Right lobe of liver (tissue), 6 donors: ENCODE results near the gene FILIP1. TPM values are rescaled to one million over a fixed set of nuclear protein-coding genes. Genes with fewer than 3 reads are reported as not detected.
A peak's percentile ranks its signal among the peaks of the same experiment; 100 is the strongest.

ENCODE experiments used
- ATAC-seq, 4 donors: fragments of 200-7000 bp; cut with Tn5 transposase; one replicate each; pipeline ENCODE4 v1.9.1; 2020; ENCODE audit warnings: mild to moderate bottlenecking in 4 of 4, moderate library complexity in 4 of 4
- DNase-seq, 3 donors: peaks; one replicate each; pipeline ENCODE4 v3.0.0-alpha.2; 2020
- H3K27ac ChIP-seq, 3 donors: fragments of 200-600 bp; one replicate each; pipeline ENCODE4 v1.8.0; 2022
- H3K27me3 ChIP-seq, 2 donors: fragments of 200-600 bp; one replicate each; pipeline ENCODE4 v1.8.0; 2022
- H3K36me3 ChIP-seq, 4 donors: fragments of 200-600 bp; sonication (generic) in 1 of 4; one replicate each; pipeline versions ENCODE4 v1.5.1 to v1.8.0; 2017 to 2022; ENCODE audit warnings: control low read depth in 1 of 4
- H3K4me1 ChIP-seq, 4 donors: fragments of 200-600 bp; sonication (generic) in 1 of 4; one replicate each; pipeline versions ENCODE4 v1.5.1 to v1.8.0; 2017 to 2022; ENCODE audit warnings: control low read depth in 1 of 4
- H3K4me3 ChIP-seq, 3 donors: fragments of 200-600 bp; one replicate each; pipeline ENCODE4 v1.8.0; 2022
- H3K9me3 ChIP-seq, 4 donors: fragments of 200-600 bp; sonication (generic) in 1 of 4; one replicate each; pipeline versions ENCODE4 v1.5.1 to v1.8.0; 2017 to 2022; ENCODE audit warnings: control low read depth in 1 of 4
- POLR2A ChIP-seq: fragments of 450-650 bp; IDR thresholded peaks from one replicate; pipeline ENCODE4 v1.6.1; 2017; ENCODE audit warnings: antibody characterized with exemption, mild to moderate bottlenecking
- WGBS: methylation state at CpG from one replicate; pipeline ENCODE4 v1.1.6; 2018; ENCODE audit warnings: low coverage, low lambda C conversion rate; ENCODE audit not compliant: insufficient coverage; ENCODE audit errors: missing lambda C conversion rate; 5-methylcytosine and 5-hydroxymethylcytosine counted together
- intact Hi-C, 2 donors: fragments of 100-400 bp; cut with DNase I; formaldehyde crosslinking; loops; one replicate each; pipeline versions ENCODE4 v1.11.2 to v1.14.1; 2022
- long read RNA-seq: library from polyadenylated mRNA; unstranded; transcript quantifications from one replicate; pipeline ENCODE4 v2.0.0, GENCODE V29; 2019
- total RNA-seq, 6 experiments: library from RNA; depleted of rRNA in 2 of 6; stranded (reverse); fragments of >200 nt in 2 of 6; fragmentation: NEBNext Ultra II Directional in 3 of 6; extraction: Animal tissue kit (Norgen Biotek cat#: 25700) in 3 of 6; gene quantifications; one replicate each; pipeline versions ENCODE4 v1.1.0 to v1.2.4, GENCODE V29; 2016 to 2023
- TF ChIP-seq, protein P1 (sequence below), 4 donors: fragments of 200-600 bp in 3 of 4; fragments of 450-650 bp in 1 of 4; IDR thresholded peaks; one replicate each; pipeline versions ENCODE4 v1.5.1 to v1.8.0; 2016 to 2022; ENCODE audit warnings: antibody characterized with exemption in 4 of 4, mild to moderate bottlenecking in 2 of 4
- donor health status: DM: no; HTN: yes; CAD: no.
- donor health status: DM: no; HTN: no; CAD: no.
- donor health status: DM: no; HTN: no; CAD: no.
- donor health status: DM: no; HTN: yes; CAD: no.
- donor health status: DM: no; HTN: yes; CAD: no.

The FILIP1 gene, protein sequence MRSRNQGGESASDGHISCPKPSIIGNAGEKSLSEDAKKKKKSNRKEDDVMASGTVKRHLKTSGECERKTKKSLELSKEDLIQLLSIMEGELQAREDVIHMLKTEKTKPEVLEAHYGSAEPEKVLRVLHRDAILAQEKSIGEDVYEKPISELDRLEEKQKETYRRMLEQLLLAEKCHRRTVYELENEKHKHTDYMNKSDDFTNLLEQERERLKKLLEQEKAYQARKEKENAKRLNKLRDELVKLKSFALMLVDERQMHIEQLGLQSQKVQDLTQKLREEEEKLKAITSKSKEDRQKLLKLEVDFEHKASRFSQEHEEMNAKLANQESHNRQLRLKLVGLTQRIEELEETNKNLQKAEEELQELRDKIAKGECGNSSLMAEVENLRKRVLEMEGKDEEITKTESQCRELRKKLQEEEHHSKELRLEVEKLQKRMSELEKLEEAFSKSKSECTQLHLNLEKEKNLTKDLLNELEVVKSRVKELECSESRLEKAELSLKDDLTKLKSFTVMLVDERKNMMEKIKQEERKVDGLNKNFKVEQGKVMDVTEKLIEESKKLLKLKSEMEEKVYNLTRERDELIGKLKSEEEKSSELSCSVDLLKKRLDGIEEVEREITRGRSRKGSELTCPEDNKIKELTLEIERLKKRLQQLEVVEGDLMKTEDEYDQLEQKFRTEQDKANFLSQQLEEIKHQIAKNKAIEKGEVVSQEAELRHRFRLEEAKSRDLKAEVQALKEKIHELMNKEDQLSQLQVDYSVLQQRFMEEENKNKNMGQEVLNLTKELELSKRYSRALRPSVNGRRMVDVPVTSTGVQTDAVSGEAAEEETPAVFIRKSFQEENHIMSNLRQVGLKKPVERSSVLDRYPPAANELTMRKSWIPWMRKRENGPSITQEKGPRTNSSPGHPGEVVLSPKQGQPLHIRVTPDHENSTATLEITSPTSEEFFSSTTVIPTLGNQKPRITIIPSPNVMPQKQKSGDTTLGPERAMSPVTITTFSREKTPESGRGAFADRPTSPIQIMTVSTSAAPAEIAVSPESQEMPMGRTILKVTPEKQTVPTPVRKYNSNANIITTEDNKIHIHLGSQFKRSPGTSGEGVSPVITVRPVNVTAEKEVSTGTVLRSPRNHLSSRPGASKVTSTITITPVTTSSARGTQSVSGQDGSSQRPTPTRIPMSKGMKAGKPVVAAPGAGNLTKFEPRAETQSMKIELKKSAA (N-terminal part only)
- 1 to 10 TPM in 5 of 6 experiments, under 1 TPM in 1; 0.95 to 2.2 (median 1.6) TPM for total RNA-seq
- long read RNA-seq, result 0 reads

DNA sequence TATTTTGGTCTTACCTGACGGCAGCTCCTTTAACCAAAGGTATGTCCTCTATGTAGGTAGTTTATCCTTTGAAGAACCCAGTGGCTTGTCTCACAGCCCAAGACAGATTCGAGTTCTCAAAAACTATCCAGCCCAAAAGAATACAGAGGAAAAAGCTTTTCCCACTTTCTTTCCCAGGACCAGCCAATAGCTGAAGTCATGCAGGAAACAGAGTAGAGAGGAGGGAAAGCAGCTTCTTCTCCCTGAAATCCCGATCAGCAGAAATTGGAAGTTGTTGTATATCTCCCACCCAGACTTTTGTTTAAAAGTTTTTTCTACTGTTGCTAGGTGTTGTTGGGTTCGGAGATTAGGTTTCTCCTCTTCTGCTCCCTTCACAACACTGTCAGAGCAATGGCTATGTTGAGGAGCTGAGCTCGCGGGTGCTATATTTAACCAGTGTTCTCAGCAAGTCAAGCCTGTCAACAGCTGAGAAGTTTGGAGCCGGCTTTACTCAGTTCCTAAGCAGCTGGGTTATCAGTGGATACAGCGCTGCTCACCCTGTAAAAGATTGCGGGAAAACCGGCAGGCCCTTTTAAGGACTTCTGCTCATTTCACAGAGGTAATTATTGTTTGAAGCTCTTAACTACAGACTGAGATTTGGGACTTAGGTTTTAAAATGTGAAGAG lies at the start of gene FILIP1:
TSS of gene FILIP1 (minus strand) at position 401 of the 665 bp plus-strand sequence. CDS start 78,828 bp downstream, outside the sequence.
- intact Hi-C loops, result no loop called here
- Histone ChIP-seq H3K4me1 (no peaks in the 10 kb centered on the region), H3K9me3 (no peaks in the 10 kb centered on the region), H3K36me3 (no peaks in the 10 kb centered on the region), H3K27me3 (no peaks in the 10 kb centered on the region), H3K27ac (peak within 1 kb of the TSS; percentile 29 to 45 (median 43)), H3K4me3 (peak within 1 kb of the TSS; percentile 10 to 27 (median 12))
- ATAC-seq, result peak; percentile 68 to 80 (median 70)
- no peak for DNase-seq
- WGBS, result 18% methylated on average over 10 of the region's 10 CpGs
- TF ChIP-seq POLR2A, result no peak
- TF ChIP-seq, protein P1, sequence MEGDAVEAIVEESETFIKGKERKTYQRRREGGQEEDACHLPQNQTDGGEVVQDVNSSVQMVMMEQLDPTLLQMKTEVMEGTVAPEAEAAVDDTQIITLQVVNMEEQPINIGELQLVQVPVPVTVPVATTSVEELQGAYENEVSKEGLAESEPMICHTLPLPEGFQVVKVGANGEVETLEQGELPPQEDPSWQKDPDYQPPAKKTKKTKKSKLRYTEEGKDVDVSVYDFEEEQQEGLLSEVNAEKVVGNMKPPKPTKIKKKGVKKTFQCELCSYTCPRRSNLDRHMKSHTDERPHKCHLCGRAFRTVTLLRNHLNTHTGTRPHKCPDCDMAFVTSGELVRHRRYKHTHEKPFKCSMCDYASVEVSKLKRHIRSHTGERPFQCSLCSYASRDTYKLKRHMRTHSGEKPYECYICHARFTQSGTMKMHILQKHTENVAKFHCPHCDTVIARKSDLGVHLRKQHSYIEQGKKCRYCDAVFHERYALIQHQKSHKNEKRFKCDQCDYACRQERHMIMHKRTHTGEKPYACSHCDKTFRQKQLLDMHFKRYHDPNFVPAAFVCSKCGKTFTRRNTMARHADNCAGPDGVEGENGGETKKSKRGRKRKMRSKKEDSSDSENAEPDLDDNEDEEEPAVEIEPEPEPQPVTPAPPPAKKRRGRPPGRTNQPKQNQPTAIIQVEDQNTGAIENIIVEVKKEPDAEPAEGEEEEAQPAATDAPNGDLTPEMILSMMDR (IDR thresholded peaks at IDR 0.05), result no peak

DNA sequence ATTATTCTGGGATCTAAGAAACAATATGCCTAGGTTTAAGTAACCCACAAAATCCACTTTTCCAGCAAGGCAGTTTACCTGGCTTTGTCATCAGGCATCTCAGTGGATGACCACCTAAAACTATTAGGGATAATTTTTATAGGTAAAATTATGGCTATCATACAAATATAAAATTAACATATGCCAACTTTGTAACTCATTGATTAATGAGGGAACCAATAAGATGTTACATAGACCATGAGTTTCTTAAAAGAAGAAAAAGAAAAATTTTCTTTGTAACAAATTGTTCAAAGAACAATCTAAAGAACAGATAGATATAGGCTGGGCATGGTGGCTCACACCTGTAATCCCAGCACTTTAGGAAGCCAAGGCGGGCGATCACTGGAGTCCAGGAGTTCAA lies 49.7 kb upstream of the FILIP1 start:
- Histone ChIP-seq H3K9me3 (no peaks in the 10 kb centered on the region), H3K27ac (no peak overlapping the region), H3K4me1 (no peaks in the 10 kb centered on the region), H3K27me3 (no peaks in the 10 kb centered on the region), H3K4me3 (no peak overlapping the region), H3K36me3 (no peaks in the 10 kb centered on the region)
- DNase-seq (no peak), ATAC-seq (no peak)
- intact Hi-C loops, result no loop called here
- WGBS, result 35% methylated on average over 2 of the region's 2 CpGs
- no peak for TF ChIP-seq POLR2A
- TF ChIP-seq, protein P1 (IDR thresholded peaks at IDR 0.05), result no peak

DNA sequence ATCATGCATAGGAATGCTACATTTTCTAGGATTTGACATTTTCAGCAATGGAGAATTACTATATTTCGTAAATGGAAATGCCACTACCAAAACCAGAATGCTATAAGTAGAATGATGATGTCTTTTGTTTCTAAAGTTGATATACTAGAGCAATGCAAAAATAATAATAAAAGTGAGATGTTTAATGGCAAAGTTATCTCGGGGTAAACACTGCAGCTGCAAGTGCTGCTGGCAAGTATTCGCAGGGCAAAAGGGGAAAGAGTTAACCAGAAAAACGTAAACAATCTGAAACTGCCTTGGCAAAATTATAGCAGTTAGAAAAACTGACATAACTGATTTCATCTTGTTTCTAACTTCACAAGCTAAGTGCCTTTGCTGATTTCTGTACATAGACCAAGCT lies 45.5 kb upstream of the FILIP1 start:
- ATAC-seq (no peak), DNase-seq (no peak)
- no peak for TF ChIP-seq POLR2A
- TF ChIP-seq, protein P1 (IDR thresholded peaks at IDR 0.05), result no peak
- no peaks in the 10 kb centered on the region for H3K27me3 ChIP-seq
- no peaks in the 10 kb centered on the region for H3K36me3 ChIP-seq
- intact Hi-C loops, result no loop called here
- H3K9me3 ChIP-seq, result no peaks in the 10 kb centered on the region
- 47% methylated on average over 4 of the region's 4 CpGs for WGBS
- no peak overlapping the region for H3K4me3 ChIP-seq
- no peaks in the 10 kb centered on the region for H3K4me1 ChIP-seq
- H3K27ac ChIP-seq, result no peak overlapping the region

DNA sequence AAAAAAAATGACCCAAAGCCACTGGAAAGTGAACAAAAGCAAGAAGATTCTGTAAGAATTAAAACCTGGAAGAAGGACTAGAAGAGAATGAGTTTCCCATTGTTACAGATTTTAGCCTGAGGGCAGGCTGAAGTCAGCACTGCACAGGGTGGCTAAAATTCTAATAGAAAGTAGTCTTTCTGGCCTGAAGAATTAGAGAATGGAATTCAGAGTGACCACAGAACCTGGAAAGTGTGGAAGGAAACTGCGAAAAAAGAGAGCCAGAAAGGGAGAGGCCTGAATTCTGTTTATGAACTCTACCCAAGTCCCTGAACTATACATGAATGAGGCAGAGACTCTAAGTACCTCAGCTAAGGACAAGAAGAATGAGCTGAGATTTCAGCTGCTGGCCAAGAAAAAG lies 38.9 kb upstream of the FILIP1 start:
- Histone ChIP-seq H3K36me3 (no peaks in the 10 kb centered on the region), H3K4me3 (no peak overlapping the region), H3K27me3 (no peaks in the 10 kb centered on the region), H3K27ac (no peak overlapping the region), H3K4me1 (no peaks in the 10 kb centered on the region), H3K9me3 (no peaks in the 10 kb centered on the region)
- WGBS, result 89% methylated on average over 1 of the region's 1 CpG
- no peak for DNase-seq
- TF ChIP-seq, protein P1 (IDR thresholded peaks at IDR 0.05), result no peak
- TF ChIP-seq POLR2A, result no peak
- no peak for ATAC-seq
- intact Hi-C loops, result no loop called here
